H1 (cell line): Measurements from ENCODE around the gene ADAMTS9. TPM values are rescaled to one million over a fixed set of nuclear protein-coding genes. Genes with fewer than 3 reads are reported as not detected.

Source experiments
- CHD7 ChIP-seq: fragments of 300-600 bp; sonication (generic); IDR thresholded peaks from 2 replicates; pipeline ENCODE4 v1.7.1; 2012; ENCODE audit warnings: low read length, moderate library complexity, mild to moderate bottlenecking, inconsistent platforms; ENCODE audit not compliant: insufficient replicate concordance
- E2F6 ChIP-seq: IDR thresholded peaks from 2 replicates; pipeline ENCODE4 v1.6.1; 2012; ENCODE audit warnings: inconsistent platforms
- KDM4A ChIP-seq: IDR thresholded peaks from one replicate; pipeline ENCODE4 v1.7.1; 2012; ENCODE audit warnings: low read depth, mild to moderate bottlenecking, moderate library complexity, low read length, inconsistent platforms; ENCODE audit not compliant: severe bottlenecking
- NANOG ChIP-seq: IDR thresholded peaks from 2 replicates; pipeline ENCODE4 v1.6.1; 2011; ENCODE audit warnings: low read length, low read depth, mild to moderate bottlenecking, inconsistent platforms; ENCODE audit not compliant: insufficient read depth, poor library complexity, severe bottlenecking
- RBBP5 ChIP-seq: IDR thresholded peaks from 2 replicates; pipeline ENCODE4 v1.7.1; 2012; ENCODE audit warnings: low read depth, mild to moderate bottlenecking, inconsistent platforms, low read length, moderate library complexity, borderline replicate concordance
- SIN3A ChIP-seq, 2 experiments: IDR thresholded peaks in 1 of 2; conservative IDR thresholded peaks in 1 of 2; 2 replicates each; pipeline ENCODE4 v1.6.1; 2011 to 2012; ENCODE audit warnings: low read length in 2 of 2, improper control_type of control experiment in 1 of 2, low read depth in 1 of 2, mild to moderate bottlenecking in 1 of 2
- SIRT6 ChIP-seq: IDR thresholded peaks from one replicate; pipeline ENCODE4 v1.7.1; 2012; ENCODE audit warnings: low read length, inconsistent platforms
- SIX5 ChIP-seq: IDR thresholded peaks from 2 replicates; pipeline ENCODE4 v1.6.1; 2011; ENCODE audit warnings: mild to moderate bottlenecking, low read depth, low read length
- SP4 ChIP-seq: IDR thresholded peaks from 2 replicates; pipeline ENCODE4 v1.6.1; 2012; ENCODE audit warnings: low read length, inconsistent platforms
- TBP ChIP-seq: IDR thresholded peaks from 2 replicates; pipeline ENCODE4 v1.6.1; 2011; ENCODE audit warnings: low read depth, low read length, improper control_type of control experiment
- polyA plus RNA-seq, 7 experiments: library from polyadenylated mRNA; depleted of rRNA in 3 of 7; stranded (reverse) in 5 of 7; unstranded in 2 of 7; fragments of >200 nt in 5 of 7; fragments of 200-250 nt in 2 of 7; gene quantifications; 1 replicate in 5 of 7; 2 replicates in 1 of 7; 4 replicates in 1 of 7; pipeline versions ENCODE4 v1.2.1 to v1.2.3, GENCODE V29; 2011 to 2013; ENCODE audit warnings: missing spikeins in 2 of 7, mixed read lengths in 2 of 7
- total RNA-seq: library from RNA; stranded (reverse); fragmentation: NEBNext Ultra II Directional; extraction: Animal tissue kit (Norgen Biotek cat#: 25700); gene quantifications from 2 replicates; pipeline ENCODE4 v1.2.1, GENCODE V29; 2021

Gene ADAMTS9
- total and polyA plus RNA-seq, 2 of the 8 experiments (the other 6 are each of a cell fraction or from before 2014, with no cell fraction given), result 0.20 to 0.41 TPM

GRCh38 chr3:64718976-64719375, 31.2 kb upstream of the ADAMTS9 start (continued):
- TF ChIP-seq CHD7 (no peak), NANOG (no peak), SIRT6 (no peak), SIN3A (conservative IDR thresholded peaks at IDR 0.05 in 1 of 2, IDR thresholded peaks at IDR 0.05 in 1 of 2; ENCODE audit: low read depth in 1 of 2, low read length in 2 of 2) (no peak), SIX5 (no peak), KDM4A (no peak), RBBP5 (no peak), TBP (no peak), E2F6 (no peak), SP4 (no peak)
